ENCODE results near the gene NT5M.

Gene NT5M

DNA sequence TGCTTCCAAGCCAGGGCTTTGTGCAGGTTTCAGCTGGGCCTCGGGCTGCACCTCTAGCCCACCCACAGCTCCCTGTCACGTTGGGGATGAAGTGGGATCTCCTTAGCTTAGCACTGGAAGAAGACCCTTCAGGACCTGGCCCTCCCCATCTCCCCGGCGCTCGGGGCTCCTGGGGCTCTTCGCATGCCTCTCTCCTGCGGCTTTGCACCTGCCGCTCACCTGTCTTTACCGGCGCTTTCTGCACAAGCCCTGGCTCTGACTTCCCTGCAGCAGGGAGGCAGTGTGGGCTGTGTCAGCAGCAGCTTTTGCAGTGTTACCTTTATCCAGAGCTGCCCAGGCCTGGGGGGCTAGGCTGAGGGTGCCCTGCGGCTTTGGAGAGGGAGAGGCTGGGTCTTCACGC lies 52.3 kb downstream of the NT5M start:
- no peak for DNase-seq

GRCh38 chr17:17356149-17356930 lies 53.2 kb downstream of the NT5M start:
- DNase-seq, result peak; percentile 44 to 88

- DNase-seq, result no peak
Measured at GRCh38 chr17:17356931-17357270, 53.7 kb downstream of the NT5M start.

DNA sequence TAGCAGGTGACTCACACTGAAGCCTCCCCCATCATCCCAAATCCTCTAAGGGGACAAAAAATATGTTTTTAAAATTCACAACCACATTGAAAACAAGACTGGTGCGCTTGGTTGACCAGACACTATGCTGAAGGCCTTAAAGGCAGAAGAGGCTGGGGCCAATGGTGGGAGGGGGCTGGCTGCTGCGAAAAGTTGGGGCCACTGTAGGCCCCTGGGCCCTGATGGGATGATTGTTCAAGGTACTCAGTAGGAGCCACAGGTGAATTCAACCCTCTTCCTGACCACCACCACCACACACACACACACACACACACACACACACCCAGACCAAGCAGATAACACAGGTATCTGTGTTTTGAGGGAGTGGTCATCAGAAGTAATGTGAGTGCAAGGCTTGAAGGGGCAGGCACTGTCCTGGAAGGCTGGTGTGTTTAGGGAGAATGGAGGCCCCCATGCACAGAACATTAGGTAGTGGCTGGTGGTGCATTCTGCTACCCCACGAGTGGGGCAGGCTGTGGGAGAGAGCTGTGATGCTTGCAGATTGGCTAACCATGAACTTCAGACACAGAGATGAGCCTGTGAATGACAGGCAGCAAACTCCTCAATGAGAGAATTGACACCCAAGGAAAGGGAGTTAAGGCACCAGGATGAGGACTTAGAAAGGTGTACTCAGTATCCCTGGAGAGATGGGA lies 55.0 kb downstream of the NT5M start:
- no peak for DNase-seq

- no peak for DNase-seq
Measured at GRCh38 chr17:17358866-17359265, 55.7 kb downstream of the NT5M start.

DNA sequence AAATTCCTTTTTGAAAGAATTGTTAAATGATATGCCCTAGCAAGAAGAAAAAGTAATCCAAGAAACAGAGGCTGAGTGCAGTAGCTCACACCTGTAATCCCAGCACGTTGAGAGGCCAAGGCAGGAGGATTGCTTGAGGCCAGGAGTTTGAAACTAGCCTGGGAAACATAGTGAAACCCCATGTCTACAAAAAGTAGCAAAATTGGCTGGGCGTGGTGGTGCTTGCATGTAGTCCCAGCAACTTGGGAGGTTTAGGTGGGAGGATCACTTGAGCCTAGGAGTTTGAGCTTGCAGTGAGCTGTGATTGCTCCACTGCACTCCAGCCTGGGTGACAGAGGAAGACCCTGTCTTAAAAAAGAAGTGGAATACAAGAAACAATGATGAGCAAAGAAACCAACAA lies 56.1 kb downstream of the NT5M start:
- DNase-seq, result no peak

DNA sequence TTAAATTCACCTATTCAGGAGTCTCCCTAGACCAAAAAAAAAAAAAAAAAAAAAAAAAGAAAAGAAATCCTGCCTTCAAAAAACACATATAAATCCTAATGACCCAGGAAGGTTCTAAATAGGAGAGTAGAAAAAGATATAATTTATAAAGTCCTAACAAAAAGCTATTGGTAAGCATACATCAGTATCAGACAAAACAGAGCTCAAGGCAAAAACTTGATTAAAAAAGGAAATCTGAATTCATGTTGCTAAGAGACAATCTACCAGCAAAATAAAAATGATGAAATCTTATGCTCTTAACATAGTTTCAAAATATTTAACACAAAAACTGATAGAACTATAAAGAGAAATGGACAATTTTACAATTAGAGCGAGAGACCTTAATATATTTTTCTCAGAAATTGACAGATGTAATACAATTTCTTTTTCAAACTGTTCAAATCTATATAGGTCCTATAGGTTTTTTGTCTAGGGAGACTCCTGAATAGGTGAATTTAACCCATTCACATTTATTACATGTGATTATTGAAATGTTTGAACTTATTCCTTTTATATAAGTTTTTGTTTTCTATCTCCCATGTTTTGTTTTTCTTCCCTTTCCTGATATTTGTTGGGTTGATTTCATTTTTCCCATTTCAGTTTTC lies 57.0 kb downstream of the NT5M start:
- no peak for DNase-seq

DNA sequence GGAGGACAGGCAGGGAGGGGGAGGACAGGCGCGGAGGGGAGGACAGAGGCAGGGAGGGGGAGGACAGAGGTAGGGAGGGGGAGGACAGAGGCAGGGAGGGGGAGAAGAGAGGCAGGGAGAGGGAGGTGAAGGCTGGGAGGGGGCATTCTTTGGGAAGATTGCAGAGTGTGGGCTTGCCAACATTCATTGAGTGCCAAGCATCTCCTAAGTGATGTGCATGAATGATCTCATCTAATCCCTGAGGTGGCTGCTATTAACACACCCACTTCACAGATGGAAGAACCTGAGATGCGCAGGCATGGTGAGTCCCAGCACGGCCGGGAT lies 58.3 kb downstream of the NT5M start:
- DNase-seq, result peak in 1 of 2 experiments; percentile 15

DNA sequence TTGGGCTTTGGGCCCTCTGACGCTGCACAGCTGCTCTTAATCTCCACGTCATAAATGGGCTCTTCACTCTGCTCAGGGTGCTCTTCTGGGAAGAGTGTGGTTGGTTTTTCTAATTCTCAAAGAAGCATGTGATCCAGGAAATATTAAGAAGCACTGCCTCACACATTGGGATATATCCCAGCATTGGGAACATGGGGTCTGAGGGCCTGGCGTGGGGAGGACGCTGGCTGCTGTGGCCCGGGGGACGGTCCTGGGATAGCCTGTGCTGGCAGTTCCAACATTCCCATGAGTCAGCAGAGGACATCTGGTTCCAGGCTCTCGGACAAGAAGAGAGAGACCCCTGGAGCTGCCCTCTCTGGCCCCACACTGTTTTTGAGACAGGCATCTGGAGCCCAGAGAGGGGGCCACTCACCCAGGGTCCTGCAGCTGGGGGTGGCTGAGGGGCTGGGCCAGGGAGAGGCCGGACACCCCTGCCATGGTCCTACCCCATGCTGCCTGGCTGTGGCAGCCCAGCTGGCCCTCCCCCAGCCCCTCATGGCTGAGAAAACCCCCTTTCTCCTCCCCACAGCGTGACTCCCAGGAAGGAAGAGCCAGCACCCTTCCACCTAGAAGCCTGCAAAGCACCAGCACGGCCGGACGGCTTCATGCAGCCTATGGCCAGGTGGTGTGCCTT lies 58.8 kb downstream of the NT5M start:
- no peak for DNase-seq

GRCh38 chr17:17362540-17362930 lies 59.4 kb downstream of the NT5M start:
- no peak for DNase-seq

GRCh38 chr17:17363638-17364337 lies 60.6 kb downstream of the NT5M start:
- no peak for DNase-seq

- DNase-seq, result no peak
Measured at GRCh38 chr17:17364338-17364667, 61.1 kb downstream of the NT5M start.

- DNase-seq, result no peak
Measured at GRCh38 chr17:17365476-17366110, 62.4 kb downstream of the NT5M start.

- no peak for DNase-seq
Measured at GRCh38 chr17:17366235-17366634, 63.1 kb downstream of the NT5M start.

GRCh38 chr17:17366941-17367875 lies 64.0 kb downstream of the NT5M start:
- no peak for DNase-seq

GRCh38 chr17:17367931-17368330 lies 64.8 kb downstream of the NT5M start:
- DNase-seq, result no peak

- DNase-seq, result no peak
Measured at GRCh38 chr17:17370711-17371110, 67.5 kb downstream of the NT5M start.

- DNase-seq, result no peak
Measured at GRCh38 chr17:17372856-17373520, 69.8 kb downstream of the NT5M start.

- no peak for DNase-seq
Measured at GRCh38 chr17:17375841-17376240, 72.7 kb downstream of the NT5M start.

- no peak for DNase-seq
Measured at GRCh38 chr17:17376362-17376761, 73.2 kb downstream of the NT5M start.

Measured in NCI-H446 (cell line).